HG02938 (cell line): Measurements from ENCODE around the gene RPUSD4.

Source experiments
- ATAC-seq: cut with Tn5 transposase; IDR thresholded peaks from one replicate; pipeline ENCODE4 v1.9.1; 2021; ENCODE audit warnings: mild to moderate bottlenecking, moderate library complexity; ENCODE audit not compliant: unreplicated experiment

RPUSD4 gene

DNA sequence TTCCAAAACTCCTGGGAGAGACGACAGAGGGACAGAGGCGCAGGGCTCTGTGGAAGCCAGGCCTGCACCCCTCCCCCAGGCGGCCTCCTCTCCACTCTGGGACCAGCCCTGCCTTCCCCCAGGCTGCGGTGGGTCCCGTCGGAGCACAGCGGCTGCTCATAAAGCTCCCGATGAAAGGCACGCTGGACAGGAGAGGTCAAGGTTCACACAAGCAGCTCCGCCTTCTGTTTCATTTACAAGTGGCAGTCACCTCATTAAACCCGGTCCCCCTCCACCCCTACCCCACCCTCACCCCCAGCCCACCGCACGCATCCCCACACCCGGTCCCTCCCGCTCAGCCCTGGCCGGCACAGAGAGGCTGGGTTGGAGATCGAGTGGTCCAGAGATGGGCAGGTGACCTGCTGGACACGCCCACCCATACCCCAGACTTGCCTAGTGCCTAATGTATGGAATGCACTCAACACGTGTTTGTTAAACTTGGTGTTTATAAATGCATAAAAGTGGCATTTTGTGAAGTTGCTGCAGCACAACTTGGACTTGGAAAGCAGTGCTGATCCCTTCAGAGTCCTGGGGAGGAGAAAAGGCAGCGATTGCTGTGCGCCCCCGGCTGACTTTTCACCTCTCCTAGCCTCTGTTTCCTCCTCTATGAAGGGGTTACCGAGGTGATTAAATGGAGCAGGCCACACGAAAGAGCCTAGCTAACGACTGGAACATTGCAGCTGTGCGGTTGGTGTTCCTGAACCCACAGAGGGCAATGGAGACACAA lies 26.0 kb downstream of the RPUSD4 start:
- no peak for ATAC-seq

DNA sequence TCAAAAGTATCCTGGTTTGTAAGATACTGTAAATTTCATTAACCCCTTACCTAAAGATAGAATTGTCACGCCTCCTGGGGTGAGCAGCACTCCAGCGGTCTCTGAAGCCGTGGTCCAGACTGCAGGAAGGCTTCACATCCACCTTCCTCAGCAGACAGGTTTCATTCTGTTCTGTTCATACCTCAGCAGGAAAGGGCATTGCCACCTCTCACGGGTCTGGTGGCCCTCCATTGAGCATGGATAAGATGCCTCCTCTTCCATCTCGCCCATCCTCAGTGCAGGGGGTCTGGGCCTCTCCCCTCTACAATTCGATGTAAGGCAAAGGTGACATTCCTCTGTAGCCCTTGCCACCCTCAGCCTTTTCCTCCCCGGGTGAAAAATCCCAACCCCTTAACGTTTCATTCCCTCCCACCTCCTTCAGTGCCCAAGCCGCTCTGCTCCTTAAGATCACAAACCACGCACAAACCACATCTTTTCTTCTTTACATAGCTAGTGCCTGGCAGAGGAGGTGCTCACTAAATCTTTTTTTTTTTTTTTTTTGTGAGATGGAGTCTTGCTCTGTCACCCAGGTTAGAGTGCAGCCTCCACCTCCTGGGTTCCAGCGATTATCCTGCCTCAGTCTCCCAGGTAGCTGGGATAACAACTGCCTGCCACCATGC lies 28.5 kb downstream of the RPUSD4 start:
- no peak for ATAC-seq

DNA sequence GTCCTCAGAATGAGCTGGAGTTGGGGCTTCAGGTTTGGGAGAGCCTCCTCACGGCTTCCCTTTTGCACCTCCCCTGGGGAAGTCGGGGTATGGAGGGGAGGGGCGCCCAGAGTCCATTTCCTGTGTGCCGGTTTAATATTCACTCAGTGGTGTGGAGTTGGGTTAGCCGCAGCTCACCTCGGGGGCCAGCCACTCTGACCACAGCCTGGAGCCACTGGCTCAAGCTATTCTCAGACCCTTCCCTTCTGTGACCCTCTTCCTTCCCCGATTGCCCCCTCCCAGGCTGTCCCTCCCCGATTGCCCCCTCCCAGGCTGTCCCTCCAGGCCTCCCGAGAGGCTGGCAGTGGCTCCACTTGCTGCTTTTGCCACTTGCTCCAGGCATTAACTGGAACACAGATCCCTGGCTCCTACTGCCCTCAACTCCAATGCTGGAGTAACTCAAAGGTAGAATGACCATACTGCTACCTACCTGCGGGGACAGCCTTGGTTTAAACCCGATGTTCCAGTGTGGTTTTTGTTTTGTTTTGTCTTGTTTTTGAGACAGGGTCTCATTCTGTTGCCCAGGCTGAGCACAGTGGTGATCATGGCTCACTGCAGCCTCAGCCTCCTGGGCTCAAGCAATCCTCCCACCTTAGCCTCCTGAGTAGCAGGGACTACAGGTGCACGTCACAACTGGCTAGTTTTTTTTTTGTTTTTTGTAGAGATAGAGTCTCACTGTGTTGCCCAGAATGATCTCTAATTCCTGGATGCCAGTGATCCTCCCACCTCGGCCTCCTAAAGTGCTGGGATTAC lies 29.3 kb downstream of the RPUSD4 start:
- ATAC-seq = peak; percentile 50

DNA sequence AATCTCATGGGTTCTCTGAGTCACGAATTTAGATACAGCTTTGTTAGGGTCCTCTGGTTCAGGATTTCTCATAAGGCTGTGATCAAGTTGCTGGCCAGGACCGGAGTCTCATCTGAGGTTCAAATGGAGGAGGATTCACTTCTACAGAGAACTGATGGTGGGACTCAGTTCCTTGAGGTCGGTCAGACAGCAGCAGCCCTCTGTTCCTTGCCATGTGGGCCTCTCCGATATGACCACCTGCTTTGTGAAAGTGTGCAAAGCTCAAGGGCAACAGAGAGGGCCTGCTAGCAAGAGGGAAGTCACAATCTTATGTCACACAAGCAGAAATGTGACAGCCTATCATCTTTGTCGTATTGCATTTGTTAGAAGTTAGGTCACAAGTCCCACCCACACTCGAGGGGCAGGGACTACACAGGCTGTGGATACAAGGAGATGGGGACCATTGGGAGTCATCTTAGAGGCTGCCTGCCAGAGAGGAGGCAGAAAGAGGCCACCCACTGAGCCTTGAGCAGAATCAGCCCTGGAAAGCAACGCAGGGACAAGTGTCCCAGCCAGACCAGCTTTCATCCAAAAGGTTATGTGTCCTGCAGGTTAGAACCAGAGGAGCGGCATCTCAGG lies 34.5 kb downstream of the RPUSD4 start:
- no peak for ATAC-seq

DNA sequence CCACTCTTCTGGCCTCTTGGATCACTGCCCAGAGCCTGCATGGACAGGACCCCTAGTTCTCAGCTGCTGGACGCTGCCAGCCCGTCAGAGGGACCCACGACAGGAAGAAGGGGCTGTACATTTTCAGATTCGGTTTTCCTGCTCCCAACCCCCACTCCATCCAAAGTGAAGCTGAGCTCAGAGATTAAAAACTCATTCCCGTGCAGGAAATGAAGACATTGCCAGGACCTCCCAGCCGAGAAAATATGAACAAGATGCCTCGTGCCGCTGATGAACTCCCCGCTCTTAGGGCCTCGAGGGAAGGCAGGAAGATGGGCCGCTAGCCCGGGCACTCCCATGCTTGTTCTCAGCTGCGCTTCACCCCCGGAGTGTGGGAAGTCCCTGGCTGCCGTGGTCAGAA lies 36.1 kb downstream of the RPUSD4 start:
- no peak for ATAC-seq

DNA sequence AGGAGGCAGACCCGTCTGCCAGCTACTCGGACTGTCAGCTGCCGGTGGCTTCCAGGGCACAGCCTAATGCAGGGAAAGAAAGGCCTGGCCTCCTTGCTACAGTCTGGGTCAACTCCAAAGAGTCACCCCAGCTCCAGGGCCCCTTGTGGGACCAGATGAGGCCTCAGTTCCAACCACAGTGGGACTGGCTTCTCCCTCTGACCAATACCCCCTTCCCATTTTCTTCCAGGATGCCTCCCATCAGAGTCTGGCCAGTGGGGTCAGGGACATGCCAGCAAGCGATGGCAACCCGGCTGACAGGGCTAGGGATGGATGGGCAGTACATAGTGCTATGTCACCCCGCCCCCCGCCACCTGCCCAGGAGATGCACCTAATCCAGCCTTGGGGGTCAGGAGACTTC lies 36.6 kb downstream of the RPUSD4 start:
- no peak for ATAC-seq

DNA sequence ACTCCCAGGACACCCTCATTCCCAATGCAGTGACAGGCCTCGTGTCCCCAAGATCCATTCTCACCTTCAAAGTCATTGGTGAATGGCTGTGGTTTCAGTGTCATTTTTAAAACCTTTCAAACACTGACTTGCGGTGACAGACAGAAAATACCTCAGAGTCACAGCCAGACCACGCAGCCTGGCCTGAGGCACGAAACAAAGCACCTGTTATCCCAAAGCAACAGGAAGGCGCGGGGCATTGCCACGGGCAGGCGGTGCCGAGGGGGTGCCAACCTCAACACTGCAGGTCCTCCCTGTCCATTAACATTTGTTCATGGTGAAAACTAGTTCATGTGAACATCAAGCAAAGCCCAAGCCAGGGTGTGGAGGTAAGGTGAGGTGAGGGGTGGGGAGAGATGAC lies 38.2 kb downstream of the RPUSD4 start:
- ATAC-seq = no peak

DNA sequence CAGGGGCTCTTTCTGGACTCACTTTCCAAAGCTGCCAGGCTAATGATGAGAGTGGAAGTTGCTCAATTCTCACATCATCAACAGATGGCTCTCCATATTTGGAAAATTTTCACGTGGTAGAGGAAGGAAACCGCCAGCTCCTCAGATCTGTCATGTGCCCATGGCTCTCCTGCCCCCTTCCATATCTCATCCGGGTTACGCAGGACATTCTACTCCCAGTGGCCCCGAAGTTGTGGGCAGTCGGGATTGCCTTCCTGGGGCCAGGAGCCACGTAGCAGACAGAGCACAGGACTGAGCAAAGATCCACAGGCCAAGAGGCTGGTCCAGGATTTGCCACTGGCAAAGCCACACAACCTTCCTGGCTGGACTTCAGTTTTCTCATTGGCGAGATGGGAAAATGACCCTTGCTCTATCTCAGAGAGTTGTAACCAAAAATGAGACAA lies 38.8 kb downstream of the RPUSD4 start:
- ATAC-seq = no peak

DNA sequence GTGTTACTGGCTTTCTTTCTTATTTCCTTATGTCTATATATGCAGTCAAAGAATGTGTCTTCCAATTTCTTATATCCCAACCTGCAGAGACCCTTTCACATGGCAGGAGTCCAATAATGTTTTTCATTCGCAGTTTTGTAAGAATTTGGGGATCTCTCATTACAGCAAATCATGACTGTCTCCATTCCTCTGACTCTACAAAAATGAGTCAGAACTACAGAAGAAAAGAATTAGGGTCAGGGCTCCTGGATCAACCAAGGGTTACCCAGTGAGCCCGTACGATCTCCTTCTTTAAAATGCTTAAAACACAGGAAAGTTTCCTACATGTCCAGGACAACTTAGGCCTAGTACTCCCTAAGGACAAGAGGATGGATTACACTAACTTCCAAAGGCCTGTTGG lies 42.2 kb downstream of the RPUSD4 start:
- ATAC-seq = no peak

DNA sequence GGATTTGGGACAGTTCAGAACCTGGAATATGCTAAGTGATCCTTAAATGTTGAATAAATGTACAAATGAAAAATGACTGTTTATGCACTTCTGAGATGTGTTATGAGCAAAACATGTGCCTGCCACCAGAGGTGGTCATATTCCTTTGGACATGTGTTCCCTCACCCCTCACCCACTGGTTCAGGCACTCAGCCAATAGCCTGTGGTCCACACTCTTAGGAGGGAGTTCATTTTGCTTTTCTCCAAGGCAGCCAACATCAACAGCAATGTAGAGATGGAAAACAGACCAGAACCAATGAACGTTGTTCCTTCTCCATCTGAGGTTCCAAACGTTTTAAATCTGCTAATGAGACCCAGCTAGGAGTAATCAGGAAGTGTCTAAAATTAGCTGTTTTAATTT lies 44.0 kb downstream of the RPUSD4 start:
- ATAC-seq = no peak

DNA sequence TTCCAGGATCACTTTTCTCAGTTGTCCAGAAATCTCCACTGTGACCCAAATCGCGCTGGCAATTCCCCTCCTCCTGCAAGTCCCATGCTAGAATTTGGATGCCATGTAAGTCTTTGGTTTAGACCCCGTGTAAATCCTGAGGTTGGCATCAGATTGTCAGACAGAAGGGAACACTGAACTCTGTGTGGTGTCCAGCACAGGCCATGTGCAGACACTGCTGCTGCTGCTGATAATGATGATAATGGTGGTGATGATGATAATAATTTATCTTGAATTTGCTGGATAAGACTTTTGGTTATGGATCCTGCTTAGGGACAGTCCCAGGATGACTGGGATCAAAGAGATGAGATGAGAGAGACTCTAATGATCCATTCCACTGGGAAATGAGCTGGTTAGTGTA lies 45.0 kb downstream of the RPUSD4 start:
- ATAC-seq = no peak

DNA sequence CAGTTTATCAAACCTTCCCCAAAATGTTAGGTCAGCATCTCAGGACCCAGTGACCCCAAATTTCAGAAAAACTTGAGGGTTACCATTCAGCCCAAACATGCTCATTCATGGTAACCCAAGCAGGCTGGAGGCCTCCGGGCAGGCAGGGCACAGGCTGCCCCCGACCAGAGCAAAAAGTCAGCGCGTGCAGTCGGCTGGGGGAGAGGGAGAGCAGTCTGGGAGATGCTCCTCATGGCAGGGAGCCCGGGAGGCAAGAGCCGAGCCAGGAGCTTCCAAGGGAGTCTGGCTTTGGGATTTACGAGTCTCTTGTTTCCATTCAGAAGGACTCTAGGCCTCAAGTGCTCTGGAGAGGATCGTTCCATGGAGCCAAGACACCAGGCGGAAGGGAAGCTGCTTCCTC lies 45.7 kb downstream of the RPUSD4 start:
- ATAC-seq = no peak

DNA sequence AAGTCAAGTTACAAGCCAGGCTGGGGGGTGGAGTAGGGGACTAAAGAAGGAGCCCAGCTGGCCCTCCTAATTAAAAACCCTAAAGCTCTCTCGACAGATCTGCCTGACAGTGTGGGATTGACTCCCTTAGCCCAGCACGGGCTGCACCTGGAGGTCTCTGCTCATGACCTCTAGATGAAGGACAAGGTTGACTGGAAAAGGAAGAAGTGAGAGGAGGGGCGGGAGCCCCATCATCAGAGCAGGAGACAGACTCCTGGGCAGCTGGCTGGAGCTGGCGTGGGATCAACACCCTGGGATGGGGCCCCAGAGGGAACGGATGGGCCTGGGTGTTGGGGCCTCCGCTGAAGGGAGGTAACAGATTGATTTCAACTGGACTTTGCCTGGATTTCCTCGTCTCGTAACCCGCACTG lies 46.1 kb downstream of the RPUSD4 start:
- no peak for ATAC-seq

DNA sequence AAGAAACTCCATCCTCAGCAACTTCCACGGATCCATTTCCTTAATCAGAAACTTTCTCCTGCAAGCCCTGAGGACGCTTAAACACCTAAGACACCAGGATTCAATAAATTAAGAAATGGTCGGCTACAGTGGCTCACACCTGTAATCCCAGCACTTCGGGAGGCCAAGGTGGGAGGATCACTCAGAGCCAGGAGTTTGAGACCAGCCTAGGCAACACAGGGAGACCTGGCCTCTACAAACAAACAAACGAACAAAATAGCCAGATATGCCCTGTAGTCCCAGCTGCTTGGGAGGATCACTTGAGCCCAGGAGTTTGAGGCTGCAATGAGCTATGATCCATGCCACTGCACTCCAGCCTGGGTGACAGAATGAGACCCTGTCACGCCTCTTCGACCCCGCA lies 46.7 kb downstream of the RPUSD4 start:
- no peak for ATAC-seq

DNA sequence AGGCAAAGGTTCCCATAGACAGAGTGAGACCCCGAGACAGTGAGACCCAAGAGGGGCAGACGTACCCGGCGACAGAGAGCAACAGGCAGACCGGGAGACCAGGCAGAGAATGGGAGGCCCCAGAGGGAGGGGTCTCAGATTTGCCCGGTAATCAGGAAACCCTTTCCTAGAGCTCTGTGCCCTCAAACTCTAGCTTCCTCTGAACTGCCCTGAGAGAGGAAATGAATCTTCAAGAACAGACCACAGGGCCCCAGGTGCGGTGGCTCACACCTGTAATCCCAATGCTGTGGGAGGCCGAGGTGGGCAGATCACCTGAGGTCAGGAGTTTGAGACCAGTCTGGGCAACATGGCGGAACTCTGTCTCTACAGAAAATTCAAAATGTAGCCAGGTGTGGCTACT lies 47.7 kb downstream of the RPUSD4 start:
- ATAC-seq = no peak

DNA sequence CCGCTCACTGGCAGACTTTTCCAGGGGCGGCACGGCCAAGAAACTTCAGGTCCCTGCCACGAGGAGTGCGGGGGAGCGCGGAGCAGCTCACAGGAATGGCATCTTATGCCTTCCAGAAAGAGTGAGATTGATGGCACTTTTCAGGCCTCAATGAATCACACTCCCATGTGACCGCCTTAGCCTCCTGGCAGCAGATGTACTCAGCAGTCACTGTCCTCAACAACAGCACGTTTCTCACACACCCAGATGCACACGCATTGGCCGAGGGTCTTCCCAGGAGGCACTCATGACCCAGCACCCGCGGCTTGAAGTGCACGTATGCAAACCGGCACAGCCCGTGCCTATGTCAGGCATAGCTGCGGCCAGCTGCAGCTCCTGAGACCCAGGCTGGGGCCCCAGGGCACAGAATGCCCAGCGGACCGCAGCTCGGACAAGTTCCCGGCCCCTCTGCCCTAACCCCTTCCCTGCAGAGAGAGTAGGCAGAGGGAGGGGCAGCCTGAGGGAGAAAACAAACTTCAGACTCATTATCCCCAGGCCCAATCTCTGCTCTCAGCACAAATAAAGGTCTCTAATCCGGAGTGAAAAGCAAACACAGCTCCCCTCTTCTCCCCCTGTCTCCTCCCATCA lies 48.3 kb downstream of the RPUSD4 start:
- ATAC-seq = no peak

DNA sequence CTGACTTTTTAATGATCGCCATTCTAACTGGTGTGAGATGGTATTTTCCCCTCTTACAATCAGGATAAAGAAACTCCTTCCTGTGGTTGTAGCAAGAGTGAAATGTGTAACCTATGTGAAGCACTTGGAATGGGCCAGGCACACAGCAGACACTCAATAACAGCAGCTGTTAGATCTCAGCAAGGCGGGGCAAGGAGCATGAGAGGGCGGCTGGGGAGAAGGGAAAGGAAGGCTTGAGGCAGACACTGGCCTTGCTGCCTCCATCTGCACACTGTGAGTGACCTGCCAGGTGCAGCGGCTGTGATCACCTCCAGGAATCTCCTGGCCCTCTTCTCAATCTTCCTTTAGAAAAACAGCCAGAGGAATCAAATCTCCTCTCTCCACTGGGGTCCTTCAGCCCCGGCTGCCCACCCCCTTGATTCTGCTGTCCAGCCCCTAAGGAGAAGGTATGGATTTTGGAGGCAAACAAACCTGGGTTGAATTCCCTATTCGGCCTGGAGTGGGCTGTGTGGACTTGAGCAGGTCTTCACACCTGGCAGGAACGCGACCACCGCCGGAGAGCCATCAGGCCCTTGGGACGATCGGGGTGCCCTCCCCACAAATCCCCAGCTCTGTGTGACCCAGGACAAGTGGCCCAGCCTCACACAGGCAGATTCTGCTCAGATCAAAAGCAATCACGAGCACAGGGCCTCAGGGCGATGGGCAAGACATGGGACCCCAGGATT lies 49.0 kb downstream of the RPUSD4 start:
- ATAC-seq = no peak

DNA sequence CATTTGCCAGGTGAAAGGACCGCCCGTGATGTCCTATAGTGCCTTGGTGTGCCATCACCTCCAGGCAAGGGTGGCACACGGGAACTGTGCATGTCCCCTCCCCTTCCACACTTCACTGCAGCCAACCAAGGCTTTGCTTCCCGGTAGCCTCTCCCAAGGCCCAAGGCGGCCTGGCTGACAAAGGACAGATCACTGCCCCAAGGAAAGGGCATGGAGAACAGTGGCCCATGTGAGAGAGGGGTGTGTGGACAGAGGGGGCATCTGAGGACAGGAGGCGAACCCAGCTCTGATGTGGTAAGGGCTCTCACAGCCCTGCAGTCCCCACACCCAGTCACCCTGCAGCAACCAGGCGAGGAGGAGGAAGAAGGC lies 50.4 kb downstream of the RPUSD4 start:
- ATAC-seq = no peak

DNA sequence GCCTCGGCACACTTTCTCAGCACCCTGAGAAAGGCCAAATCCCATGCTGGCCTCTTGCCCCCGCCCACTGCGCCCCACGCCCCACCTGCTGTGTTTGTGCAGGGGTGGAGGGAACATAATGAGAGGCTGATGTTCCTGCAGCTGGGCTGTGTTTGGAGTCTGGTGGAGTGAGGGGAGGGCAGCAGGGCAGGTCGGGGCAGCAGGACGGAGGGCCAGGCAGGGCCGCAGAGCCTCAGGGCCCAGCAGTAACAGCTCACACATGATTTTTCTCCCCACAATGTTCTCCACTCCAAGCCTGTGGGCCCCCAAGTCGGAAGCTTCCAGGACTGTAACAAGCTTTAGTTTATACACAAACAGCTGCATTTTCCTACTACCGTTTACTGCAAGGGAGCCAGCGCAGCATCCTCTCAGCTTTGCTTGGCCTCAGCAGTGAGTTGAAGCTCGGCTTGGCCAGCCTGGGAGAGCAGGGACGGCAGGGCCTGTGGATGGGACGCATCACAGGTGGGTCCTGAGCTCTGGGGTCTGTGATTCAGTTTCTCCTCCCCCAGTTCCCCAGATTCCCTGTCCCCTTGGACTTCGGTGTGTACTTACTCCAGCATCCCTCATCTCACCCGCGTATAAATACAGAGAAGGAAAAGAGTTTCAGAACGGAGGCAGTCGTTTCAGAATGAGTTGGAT lies 51.0 kb downstream of the RPUSD4 start:
- no peak for ATAC-seq
